ENCODE data around the gene DDTL.

DNA sequence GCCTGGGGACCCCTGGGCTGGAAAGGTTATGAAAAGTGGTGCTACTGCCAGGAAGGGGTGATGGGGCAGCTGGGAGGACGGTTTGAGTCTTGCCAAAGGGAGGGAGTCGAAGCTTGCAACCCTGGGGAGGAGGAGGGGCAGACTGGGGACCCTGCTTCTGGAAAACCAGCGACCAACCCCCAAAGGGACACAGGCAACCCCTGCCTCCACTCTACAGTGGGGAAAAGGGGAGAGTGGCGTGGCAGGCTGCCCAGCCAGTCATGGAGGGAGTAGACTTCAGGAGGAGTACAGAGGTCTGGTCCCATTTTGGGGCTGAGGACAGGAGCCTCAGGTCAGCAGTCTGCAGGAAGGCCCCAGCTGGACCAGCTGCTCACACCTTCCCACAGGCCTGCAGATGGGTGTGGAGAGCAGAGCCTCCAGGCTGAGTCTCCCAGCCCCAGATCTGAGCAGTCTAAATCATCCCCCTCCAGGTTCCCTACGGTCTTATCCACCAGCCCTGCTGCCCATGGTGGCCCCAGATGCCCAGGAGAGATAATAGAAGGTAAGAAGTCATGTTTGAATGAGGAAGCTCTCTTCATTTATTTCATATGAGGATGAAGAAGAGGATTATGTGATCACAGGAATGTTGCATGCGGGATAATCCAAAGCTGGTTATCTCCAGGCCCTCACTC, 4.3 kb downstream of the DDTL start:
- TF ChIP-seq, protein P1, sequence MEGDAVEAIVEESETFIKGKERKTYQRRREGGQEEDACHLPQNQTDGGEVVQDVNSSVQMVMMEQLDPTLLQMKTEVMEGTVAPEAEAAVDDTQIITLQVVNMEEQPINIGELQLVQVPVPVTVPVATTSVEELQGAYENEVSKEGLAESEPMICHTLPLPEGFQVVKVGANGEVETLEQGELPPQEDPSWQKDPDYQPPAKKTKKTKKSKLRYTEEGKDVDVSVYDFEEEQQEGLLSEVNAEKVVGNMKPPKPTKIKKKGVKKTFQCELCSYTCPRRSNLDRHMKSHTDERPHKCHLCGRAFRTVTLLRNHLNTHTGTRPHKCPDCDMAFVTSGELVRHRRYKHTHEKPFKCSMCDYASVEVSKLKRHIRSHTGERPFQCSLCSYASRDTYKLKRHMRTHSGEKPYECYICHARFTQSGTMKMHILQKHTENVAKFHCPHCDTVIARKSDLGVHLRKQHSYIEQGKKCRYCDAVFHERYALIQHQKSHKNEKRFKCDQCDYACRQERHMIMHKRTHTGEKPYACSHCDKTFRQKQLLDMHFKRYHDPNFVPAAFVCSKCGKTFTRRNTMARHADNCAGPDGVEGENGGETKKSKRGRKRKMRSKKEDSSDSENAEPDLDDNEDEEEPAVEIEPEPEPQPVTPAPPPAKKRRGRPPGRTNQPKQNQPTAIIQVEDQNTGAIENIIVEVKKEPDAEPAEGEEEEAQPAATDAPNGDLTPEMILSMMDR (conservative IDR thresholded peaks at IDR 0.05; ENCODE audit: low read length) = no peak
- no peak for TF ChIP-seq EZH2phosphoT487 (IDR thresholded peaks at IDR 0.05; ENCODE audit: borderline replicate concordance)

All from Loucy (cell line).